Transverse colon (tissue), 4 donors: ENCODE results near the gene SNAPC1. TPM values are rescaled to one million over a fixed set of nuclear protein-coding genes. Genes with fewer than 3 reads are reported as not detected.

Experiments
- DNase-seq: peaks from one replicate; pipeline ENCODE4 v3.0.0-alpha.2; 2019
- H3K27ac ChIP-seq, 4 donors: fragments of 200-600 bp; sonication (generic); 2 replicates each; pipeline ENCODE4 v1.5.1; 2016 to 2018; ENCODE audit warnings: inconsistent platforms in 4 of 4
- H3K27me3 ChIP-seq: fragments of 200-600 bp; sonication (generic); 2 replicates; pipeline ENCODE4 v1.5.1; 2017; ENCODE audit warnings: inconsistent platforms
- H3K36me3 ChIP-seq, 4 donors: fragments of 200-600 bp; sonication (generic); 2 replicates each; pipeline ENCODE4 v1.5.1; 2017 to 2019; ENCODE audit warnings: inconsistent platforms in 4 of 4
- H3K4me1 ChIP-seq, 4 donors: fragments of 200-600 bp; sonication (generic); 2 replicates each; pipeline ENCODE4 v1.5.1; 2017 to 2020; ENCODE audit warnings: inconsistent platforms in 4 of 4
- H3K4me3 ChIP-seq, 4 donors: fragments of 200-600 bp; sonication (generic); 1 replicate in 1 of 4; 2 replicates in 3 of 4; pipeline versions ENCODE4 v1.5.1 to v1.6.1; 2017 to 2019; ENCODE audit warnings: inconsistent platforms in 4 of 4
- H3K9me3 ChIP-seq, 2 donors: fragments of 200-600 bp; sonication (generic); 2 replicates each; pipeline ENCODE4 v1.5.1; 2017 to 2019; ENCODE audit warnings: inconsistent platforms in 2 of 2
- CTCF ChIP-seq, 5 experiments: fragments of 200-600 bp in 3 of 5; fragments of 450-650 bp in 2 of 5; sonication (generic) in 3 of 5; IDR thresholded peaks; 1 replicate in 2 of 5; 2 replicates in 3 of 5; pipeline ENCODE4 v1.5.1; 2016 to 2017; ENCODE audit warnings: antibody characterized with exemption in 5 of 5, inconsistent platforms in 3 of 5, mild to moderate bottlenecking in 2 of 5, moderate library complexity in 1 of 5
- EP300 ChIP-seq: sonication (generic); formaldehyde crosslinking; IDR thresholded peaks from one replicate; pipeline ENCODE4 v1.6.1; 2017; ENCODE audit warnings: antibody characterized with exemption, low read depth
- POLR2A ChIP-seq: fragments of 450-650 bp; IDR thresholded peaks from one replicate; pipeline ENCODE4 v1.6.1; 2016; ENCODE audit warnings: antibody characterized with exemption, mild to moderate bottlenecking, moderate library complexity
- POLR2AphosphoS5 ChIP-seq, 3 donors: sonication (generic); formaldehyde crosslinking; IDR thresholded peaks; one replicate each; pipeline ENCODE4 v1.6.1; 2016; ENCODE audit warnings: antibody characterized with exemption in 3 of 3
- WGBS, 2 donors: methylation state at CpG; one replicate each; pipeline ENCODE4 v1.1.5; 2018; ENCODE audit warnings: low coverage in 1 of 2; 5-methylcytosine and 5-hydroxymethylcytosine counted together
- in situ Hi-C, 4 donors: fragments of 200-750 bp; cut with MboI; loops; one replicate each; pipeline versions ENCODE4 v1.15.0 to v1.15.1; 2017; ENCODE audit warnings: low sequenced_read_pairs in 3 of 4, low pct_ligation_motif_present in 1 of 4, low pct_unique_long_range_greater_than_20kb in 1 of 4
- intact Hi-C: fragments of 100-400 bp; cut with DNase I; formaldehyde crosslinking; loops from one replicate; pipeline ENCODE4 v1.15.1; 2023; ENCODE audit warnings: low total_unique reads
- total RNA-seq, 4 donors: library from RNA; depleted of rRNA; stranded (reverse); fragments of >200 nt; gene quantifications; one replicate each; pipeline ENCODE4 v1.1.0, GENCODE V29; 2016

Gene SNAPC1
- total RNA-seq, 4 donors from 2014 or later, result 0.20 to 5.1 (median 3.8) TPM; not detected in 1

- Histone ChIP-seq H3K36me3 (peaks cover 0 to 20% (median 2%) of the 10 kb centered on the region in 4 donors), H3K27ac (no peak overlapping the region), H3K4me1 (no peaks in the 10 kb centered on the region), H3K9me3 (no peaks in the 10 kb centered on the region), H3K27me3 (no peaks in the 10 kb centered on the region), H3K4me3 (no peak overlapping the region)
- intact Hi-C loops, result no loop called here
- WGBS, 2 donors, result 97 to 100% methylated on average over 4 to 5 of the region's 5 CpGs
- no peak for DNase-seq
- in situ Hi-C loops, result no loop called here
- TF ChIP-seq POLR2AphosphoS5 (IDR thresholded peaks at IDR 0.05) (no peak), EP300 (no peak), CTCF (IDR thresholded peaks at IDR 0.05) (no peak), POLR2A (no peak)
These were observed 35.1 kb downstream of the SNAPC1 start for GRCh38 chr14:61797309-61797708.

- in situ Hi-C loops (no loop called here), intact Hi-C loops (no loop called here)
- 70 to 90% methylated on average over 2 of the region's 2 CpGs for WGBS, 2 donors
- Histone ChIP-seq H3K9me3 (no peaks in the 10 kb centered on the region), H3K4me3 (no peak overlapping the region), H3K36me3 (no peaks in the 10 kb centered on the region), H3K27ac (no peak overlapping the region), H3K4me1 (no peaks in the 10 kb centered on the region), H3K27me3 (no peaks in the 10 kb centered on the region)
- no peak for TF ChIP-seq EP300
- TF ChIP-seq POLR2A, result no peak
- TF ChIP-seq CTCF (IDR thresholded peaks at IDR 0.05), result no peak
- no peak for TF ChIP-seq POLR2AphosphoS5 (IDR thresholded peaks at IDR 0.05)
- no peak for DNase-seq
These were observed 39.9 kb downstream of the SNAPC1 start for GRCh38 chr14:61802010-61802568.

GRCh38 chr14:61803755-61804154, 41.5 kb downstream of the SNAPC1 start:
- no peak for TF ChIP-seq POLR2A
- TF ChIP-seq POLR2AphosphoS5 (IDR thresholded peaks at IDR 0.05), result no peak
- TF ChIP-seq CTCF (IDR thresholded peaks at IDR 0.05), result no peak
- TF ChIP-seq EP300, result no peak
- H3K36me3 ChIP-seq, result no peaks in the 10 kb centered on the region
- H3K4me1 ChIP-seq, result no peaks in the 10 kb centered on the region
- H3K27me3 ChIP-seq, result peaks cover 6% of the 10 kb centered on the region
- in situ Hi-C loops (no loop called here), intact Hi-C loops (no loop called here)
- no peak overlapping the region for H3K27ac ChIP-seq
- no peaks in the 10 kb centered on the region for H3K9me3 ChIP-seq
- 12 to 49% methylated on average over 2 of the region's 2 CpGs for WGBS, 2 donors
- no peak overlapping the region for H3K4me3 ChIP-seq
- no peak for DNase-seq

GRCh38 chr14:61805451-61805850, 43.2 kb downstream of the SNAPC1 start:
- in situ Hi-C loops, result no loop called here
- intact Hi-C loops, result no loop called here
- no peak for TF ChIP-seq CTCF (IDR thresholded peaks at IDR 0.05)
- TF ChIP-seq EP300, result no peak
- no peak for TF ChIP-seq POLR2AphosphoS5 (IDR thresholded peaks at IDR 0.05)
- TF ChIP-seq POLR2A, result no peak
- H3K27ac ChIP-seq, result no peak overlapping the region
- no peaks in the 10 kb centered on the region for H3K36me3 ChIP-seq
- 97 to 100% methylated on average over 4 of the region's 4 CpGs for WGBS, 2 donors
- no peak for DNase-seq
- H3K9me3 ChIP-seq, result no peaks in the 10 kb centered on the region
- peaks cover 13% of the 10 kb centered on the region for H3K27me3 ChIP-seq
- H3K4me3 ChIP-seq, result no peak overlapping the region
- no peaks in the 10 kb centered on the region for H3K4me1 ChIP-seq
